Nephron progenitor cell (in vitro differentiated cells): ENCODE results near the gene TMEM255B.
"Not testable (repeated sequence)": the region's sequence is repeated elsewhere in the genome, so short reads cannot be mapped to it uniquely, and the experiment has no call there.

ENCODE experiments used
- DNase-seq: peaks from one replicate; pipeline ENCODE4 v3.0.0; 2021
- H3K27ac Mint-ChIP-seq: 2 replicates; pipeline ENCODE4 v1.8.0; 2021; ENCODE audit warnings: mild to moderate bottlenecking, moderate library complexity, mixed read lengths
- H3K27me3 Mint-ChIP-seq: 2 replicates; pipeline ENCODE4 v1.8.0; 2021; ENCODE audit warnings: mild to moderate bottlenecking, low read depth, mixed read lengths; ENCODE audit not compliant: poor library complexity
- H3K36me3 Mint-ChIP-seq: 2 replicates; pipeline ENCODE4 v1.8.0; 2021; ENCODE audit warnings: low read depth, mixed read lengths
- H3K4me1 Mint-ChIP-seq: 2 replicates; pipeline ENCODE4 v1.8.0; 2021; ENCODE audit warnings: mixed read lengths
- H3K4me3 Mint-ChIP-seq: 2 replicates; pipeline ENCODE4 v1.8.0; 2021; ENCODE audit warnings: mild to moderate bottlenecking, moderate library complexity, mixed read lengths
- H3K9me3 Mint-ChIP-seq: 2 replicates; pipeline ENCODE4 v1.8.0; 2021; ENCODE audit warnings: mild to moderate bottlenecking, moderate library complexity, mixed read lengths
- TF ChIP-seq, protein P1 (sequence below): fragments of 200-600 bp; sonication (generic); IDR thresholded peaks from 2 replicates; pipeline ENCODE4 v1.5.0; 2021; ENCODE audit warnings: antibody characterized with exemption

TMEM255B gene

DNA sequence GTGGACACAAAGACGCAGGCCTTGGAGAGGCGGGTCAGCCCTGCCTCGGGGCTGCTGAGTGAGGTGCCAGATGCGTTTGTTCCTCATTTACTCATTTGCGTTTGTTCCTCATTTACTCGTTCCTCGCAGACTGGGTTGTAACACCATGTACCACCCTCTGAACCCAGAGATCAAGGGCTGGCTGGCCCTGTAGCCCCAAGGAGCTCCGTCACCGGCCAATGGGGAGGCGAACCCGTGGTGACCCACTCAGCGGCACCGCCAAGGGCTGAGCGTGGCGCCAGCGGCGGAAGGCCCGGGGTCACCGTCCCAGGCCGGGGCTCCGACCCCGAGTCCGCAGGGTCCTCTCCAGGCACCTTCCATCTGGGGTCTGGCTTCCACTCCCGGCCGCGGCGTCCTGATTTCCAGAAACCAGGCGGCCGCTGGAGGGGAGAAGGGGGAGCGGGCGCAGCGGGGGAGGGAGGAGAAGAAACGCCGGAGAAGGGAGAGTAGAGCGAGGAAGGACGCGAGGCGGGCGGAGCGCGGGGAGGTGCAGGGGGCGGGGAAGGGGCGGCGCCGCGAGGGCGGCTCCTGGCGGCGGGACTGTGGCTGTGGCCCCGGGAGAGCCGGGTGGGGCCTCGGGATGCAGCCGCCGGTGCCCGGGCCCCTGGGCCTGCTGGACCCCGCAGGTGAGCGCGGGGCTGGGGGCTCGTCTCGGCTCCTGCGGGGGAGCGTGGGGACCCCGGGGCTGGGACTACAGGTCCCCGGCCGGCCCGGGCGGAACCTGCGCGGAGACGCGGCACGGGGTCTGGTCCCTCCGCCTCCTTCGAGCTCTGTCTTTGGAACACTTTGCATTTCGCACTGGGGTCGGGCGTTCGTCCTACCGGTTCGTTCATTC, at the start of gene TMEM255B:
TMEM255B (plus strand) TSS at position 576 of the 874 bp plus-strand sequence; CDS start at position 620, 44 bp downstream.
- H3K4me3 Mint-ChIP-seq, result peak within 1 kb of the TSS; percentile 89
- TF ChIP-seq, protein P1, sequence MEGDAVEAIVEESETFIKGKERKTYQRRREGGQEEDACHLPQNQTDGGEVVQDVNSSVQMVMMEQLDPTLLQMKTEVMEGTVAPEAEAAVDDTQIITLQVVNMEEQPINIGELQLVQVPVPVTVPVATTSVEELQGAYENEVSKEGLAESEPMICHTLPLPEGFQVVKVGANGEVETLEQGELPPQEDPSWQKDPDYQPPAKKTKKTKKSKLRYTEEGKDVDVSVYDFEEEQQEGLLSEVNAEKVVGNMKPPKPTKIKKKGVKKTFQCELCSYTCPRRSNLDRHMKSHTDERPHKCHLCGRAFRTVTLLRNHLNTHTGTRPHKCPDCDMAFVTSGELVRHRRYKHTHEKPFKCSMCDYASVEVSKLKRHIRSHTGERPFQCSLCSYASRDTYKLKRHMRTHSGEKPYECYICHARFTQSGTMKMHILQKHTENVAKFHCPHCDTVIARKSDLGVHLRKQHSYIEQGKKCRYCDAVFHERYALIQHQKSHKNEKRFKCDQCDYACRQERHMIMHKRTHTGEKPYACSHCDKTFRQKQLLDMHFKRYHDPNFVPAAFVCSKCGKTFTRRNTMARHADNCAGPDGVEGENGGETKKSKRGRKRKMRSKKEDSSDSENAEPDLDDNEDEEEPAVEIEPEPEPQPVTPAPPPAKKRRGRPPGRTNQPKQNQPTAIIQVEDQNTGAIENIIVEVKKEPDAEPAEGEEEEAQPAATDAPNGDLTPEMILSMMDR, result no peak
- H3K36me3 Mint-ChIP-seq, result no peaks in the 10 kb centered on the region
- H3K9me3 Mint-ChIP-seq, result no peaks in the 10 kb centered on the region
- peaks cover 76% of the 10 kb centered on the region for H3K27me3 Mint-ChIP-seq
- H3K27ac Mint-ChIP-seq, result no peak within 1 kb of the TSS
- H3K4me1 Mint-ChIP-seq, result peaks cover 24% of the 10 kb centered on the region
- peak; percentile 90 for DNase-seq

DNA sequence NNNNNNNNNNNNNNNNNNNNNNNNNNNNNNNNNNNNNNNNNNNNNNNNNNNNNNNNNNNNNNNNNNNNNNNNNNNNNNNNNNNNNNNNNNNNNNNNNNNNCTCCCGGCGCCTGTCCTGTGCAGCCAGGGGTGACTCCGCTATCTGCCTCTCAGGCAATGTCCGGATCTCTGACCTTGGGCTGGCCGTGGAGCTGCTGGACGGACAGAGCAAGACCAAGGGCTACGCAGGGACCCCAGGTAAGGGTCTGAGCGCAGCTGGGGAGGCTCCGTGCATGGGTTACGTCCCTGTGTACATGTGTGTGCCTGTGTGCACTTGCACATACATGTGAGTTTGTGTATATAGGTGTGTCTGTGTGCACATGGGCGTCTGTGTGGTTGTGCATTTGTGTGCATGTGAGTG, 36.1 kb upstream of the TMEM255B start:
- Mint-ChIP-seq H3K36me3 (no peaks in the 10 kb centered on the region), H3K9me3 (no peaks in the 10 kb centered on the region), H3K4me1 (peaks cover 9% of the 10 kb centered on the region), H3K4me3 (peak overlapping the region; percentile 3), H3K27me3 (peaks cover 2% of the 10 kb centered on the region), H3K27ac (no peak overlapping the region)
- DNase-seq, result no peak
- TF ChIP-seq, protein P1, result no peak

DNA sequence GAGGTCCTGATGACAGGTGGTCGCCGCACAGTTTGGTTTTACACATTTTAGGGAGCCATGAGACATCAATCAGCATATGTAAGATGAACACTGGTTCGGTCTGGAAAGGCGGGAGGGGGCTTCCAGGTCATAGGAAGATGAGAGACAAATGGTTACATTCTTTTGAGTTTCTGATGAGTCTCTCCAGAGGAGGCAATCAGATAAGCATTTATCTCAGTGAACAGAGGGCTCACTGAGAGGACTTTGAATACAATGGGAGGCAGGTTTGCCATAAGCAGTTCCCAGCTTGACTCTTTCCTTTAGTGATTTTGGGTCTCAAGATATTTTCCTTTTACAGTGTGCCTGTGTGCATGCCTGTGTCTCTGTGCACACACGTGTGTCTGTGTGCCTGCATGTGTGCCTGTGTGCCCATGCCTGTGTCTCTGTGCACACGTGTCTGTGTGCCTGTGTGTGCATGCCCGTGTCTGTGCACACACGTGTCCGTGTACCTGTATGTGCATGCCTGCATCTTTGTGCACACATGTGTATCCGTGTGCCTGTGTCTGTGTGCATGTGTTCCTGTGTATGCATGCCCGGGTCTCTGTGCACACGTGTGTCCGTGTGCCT, 35.5 kb upstream of the TMEM255B start:
- Mint-ChIP-seq H3K9me3 (no peaks in the 10 kb centered on the region), H3K4me1 (peaks cover 9% of the 10 kb centered on the region), H3K36me3 (no peaks in the 10 kb centered on the region), H3K4me3 (peak overlapping the region; percentile 3), H3K27me3 (peaks cover 2% of the 10 kb centered on the region), H3K27ac (no peak overlapping the region)
- DNase-seq, result no peak
- TF ChIP-seq, protein P1, result no peak

DNA sequence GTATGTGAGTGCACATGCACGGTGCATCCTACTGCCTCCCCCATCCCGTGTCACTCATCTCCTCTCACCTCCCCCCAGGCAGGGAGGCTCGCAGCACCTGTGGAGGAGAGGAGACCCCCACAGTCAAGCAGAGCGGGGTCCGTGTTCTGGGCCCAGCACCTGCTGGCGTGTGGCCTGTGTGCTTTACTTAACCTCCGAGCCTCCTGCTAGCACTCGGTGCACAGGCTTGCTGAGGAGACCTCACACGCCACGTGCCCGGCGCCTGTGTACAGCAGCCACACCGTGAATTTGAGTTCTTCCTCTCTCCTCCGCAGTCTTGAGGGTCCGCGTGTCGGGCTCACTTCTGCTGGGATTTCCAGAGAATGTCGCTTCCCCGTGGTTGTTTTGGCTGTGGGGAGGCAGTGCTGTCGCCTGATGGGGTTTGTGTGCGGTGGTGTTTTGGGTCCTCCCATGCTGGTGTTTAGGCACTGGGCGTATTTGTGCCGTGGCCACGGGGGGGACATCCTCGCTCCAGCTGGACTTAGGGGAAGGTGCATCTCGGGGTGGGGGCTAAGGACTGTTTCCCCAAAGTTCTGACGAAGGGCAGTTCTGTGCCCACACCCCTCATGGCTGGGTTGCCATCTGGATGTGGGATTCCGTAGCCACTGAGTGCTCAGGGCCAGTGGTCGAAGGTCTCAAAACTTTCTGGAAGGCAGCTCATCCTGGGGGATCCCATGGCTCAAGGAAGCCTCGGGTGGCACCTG, 34.8 kb upstream of the TMEM255B start:
- Mint-ChIP-seq H3K27me3 (peaks cover 8% of the 10 kb centered on the region), H3K9me3 (no peaks in the 10 kb centered on the region), H3K27ac (no peak overlapping the region), H3K4me1 (peaks cover 9% of the 10 kb centered on the region), H3K36me3 (no peaks in the 10 kb centered on the region), H3K4me3 (peak overlapping the region; percentile 75)
- no peak for DNase-seq
- TF ChIP-seq, protein P1, result no peak

DNA sequence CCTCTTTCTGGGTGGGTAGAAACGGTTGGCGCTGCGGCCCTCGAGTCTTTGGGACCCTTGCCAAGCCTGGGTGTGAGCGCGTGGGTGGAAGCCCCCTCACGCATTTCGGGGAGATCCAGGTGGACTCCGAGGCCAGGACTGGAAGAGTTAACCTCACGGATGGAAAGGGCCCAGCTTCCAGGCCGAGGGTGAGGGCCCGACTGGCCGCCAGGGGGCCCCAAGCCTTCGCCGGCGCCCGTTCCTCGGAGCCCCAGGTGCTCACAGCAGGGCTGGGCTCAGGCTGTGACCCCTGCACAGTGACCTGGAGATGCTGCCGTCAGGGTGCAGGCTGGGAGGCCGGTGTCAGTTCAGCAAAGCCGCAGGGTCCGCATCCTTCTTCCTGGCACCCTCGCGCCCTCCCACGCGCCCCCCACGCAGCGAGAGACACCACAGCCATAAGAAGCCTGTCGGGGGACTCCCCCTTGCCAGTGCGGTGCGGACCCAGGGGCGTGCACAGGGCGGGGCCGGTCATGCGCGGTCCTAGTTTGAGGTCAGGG, 34.2 kb upstream of the TMEM255B start:
- Mint-ChIP-seq H3K27me3 (peaks cover 8% of the 10 kb centered on the region), H3K27ac (no peak overlapping the region), H3K9me3 (no peaks in the 10 kb centered on the region), H3K36me3 (no peaks in the 10 kb centered on the region), H3K4me3 (peak overlapping the region; percentile 75), H3K4me1 (peaks cover 9% of the 10 kb centered on the region)
- DNase-seq, result peak; percentile 90
- TF ChIP-seq, protein P1, result peak; percentile 82

DNA sequence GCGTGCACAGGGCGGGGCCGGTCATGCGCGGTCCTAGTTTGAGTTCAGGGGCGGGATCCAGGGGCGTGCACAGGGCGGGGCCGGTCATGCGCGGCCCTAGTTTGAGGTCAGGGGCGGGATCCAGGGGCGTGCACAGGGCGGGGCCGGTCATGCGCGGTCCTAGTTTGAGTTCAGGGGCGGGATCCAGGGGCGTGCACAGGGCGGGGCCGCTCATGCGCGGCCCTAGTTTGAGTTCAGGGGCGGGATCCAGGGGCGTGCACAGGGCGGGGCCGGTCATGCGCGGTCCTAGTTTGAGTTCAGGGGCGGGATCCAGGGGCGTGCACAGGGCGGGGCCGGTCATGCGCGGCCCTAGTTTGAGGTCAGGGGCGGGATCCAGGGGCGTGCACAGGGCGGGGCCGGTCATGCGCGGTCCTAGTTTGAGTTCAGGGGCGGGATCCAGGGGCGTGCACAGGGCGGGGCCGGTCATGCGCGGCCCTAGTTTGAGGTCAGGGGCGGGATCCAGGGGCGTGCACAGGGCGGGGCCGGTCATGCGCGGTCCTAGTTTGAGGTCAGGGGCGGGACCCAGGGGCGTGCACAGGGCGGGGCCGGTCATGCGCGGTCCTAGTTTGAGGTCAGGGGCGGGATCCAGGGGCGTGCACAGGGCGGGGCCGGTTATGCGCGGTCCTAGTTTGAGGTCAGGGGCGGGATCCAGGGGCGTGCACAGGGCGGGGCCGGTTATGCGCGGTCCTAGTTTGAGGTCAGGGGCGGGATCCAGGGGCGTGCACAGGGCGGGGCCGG, 33.5 kb upstream of the TMEM255B start:
- not testable (repeated sequence) for H3K4me3 Mint-ChIP-seq, H3K27me3 Mint-ChIP-seq, H3K36me3 Mint-ChIP-seq, H3K4me1 Mint-ChIP-seq, H3K9me3 Mint-ChIP-seq, H3K27ac Mint-ChIP-seq
- DNase-seq, result peak; percentile 82

DNA sequence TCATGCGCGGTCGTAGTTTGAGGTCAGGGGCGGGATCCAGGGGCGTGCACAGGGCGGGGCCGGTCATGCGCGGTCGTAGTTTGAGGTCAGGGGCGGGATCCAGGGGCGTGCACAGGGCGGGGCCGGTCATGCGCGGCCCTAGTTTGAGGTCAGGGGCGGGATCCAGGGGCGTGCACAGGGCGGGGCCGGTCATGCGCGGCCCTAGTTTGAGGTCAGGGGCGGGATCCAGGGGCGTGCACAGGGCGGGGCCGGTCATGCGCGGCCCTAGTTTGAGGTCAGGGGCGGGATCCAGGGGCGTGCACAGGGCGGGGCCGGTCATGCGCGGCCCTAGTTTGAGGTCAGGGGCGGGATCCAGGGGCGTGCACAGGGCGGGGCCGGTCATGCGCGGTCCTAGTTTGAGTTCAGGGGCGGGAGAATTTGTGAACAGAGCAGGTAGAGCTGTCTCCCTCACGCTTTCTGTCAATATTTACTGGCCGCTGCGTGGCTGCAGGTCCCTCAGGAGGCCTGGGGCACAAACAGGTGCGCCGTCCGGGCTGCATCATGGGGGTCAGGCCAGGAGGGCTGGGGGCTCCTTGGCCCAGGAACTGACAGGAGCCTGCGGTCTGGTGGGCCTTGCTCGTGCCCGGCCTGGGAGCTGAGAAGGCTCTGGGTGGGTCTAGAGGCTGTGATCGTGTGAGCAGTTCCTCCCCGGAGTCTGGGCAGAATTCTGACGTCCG, 32.8 kb upstream of the TMEM255B start:
- H3K27me3 Mint-ChIP-seq, result peaks cover 11% of the 10 kb centered on the region
- peak; percentile 29 for DNase-seq
- not testable (repeated sequence) for H3K27ac Mint-ChIP-seq, H3K4me3 Mint-ChIP-seq, H3K36me3 Mint-ChIP-seq, H3K4me1 Mint-ChIP-seq, H3K9me3 Mint-ChIP-seq
